Kidney epithelial cell (primary cell): ENCODE data around the gene ACKR2. TPM values are rescaled to one million over a fixed set of nuclear protein-coding genes. Genes with fewer than 3 reads are reported as not detected.

Source experiments
- DNase-seq: peaks from one replicate; pipeline ENCODE4 v3.0.0-alpha.2; 2010; ENCODE audit warnings: low read depth
- H3K27me3 ChIP-seq: 2 replicates; pipeline ENCODE4 v1.6.0; 2011; ENCODE audit warnings: low read length; ENCODE audit not compliant: control insufficient read depth, insufficient read depth
- H3K36me3 ChIP-seq: 2 replicates; pipeline ENCODE4 v1.5.1; 2011; ENCODE audit warnings: low read length; ENCODE audit not compliant: control insufficient read depth, insufficient read depth
- H3K4me3 ChIP-seq: 2 replicates; pipeline ENCODE4 v1.5.1; 2011; ENCODE audit warnings: low read depth, mild to moderate bottlenecking, control low read depth, low read length
- CTCF ChIP-seq: IDR thresholded peaks from 2 replicates; pipeline ENCODE4 v1.5.1; 2011; ENCODE audit warnings: mild to moderate bottlenecking, moderate library complexity, low read length, control low read depth, inconsistent platforms; ENCODE audit not compliant: insufficient read depth, poor library complexity, severe bottlenecking
- total RNA-seq: library from RNA; depleted of rRNA; stranded (reverse); fragments of >200 nt; gene quantifications from 2 replicates; pipeline ENCODE4 v1.2.3, GENCODE V29; 2015

The ACKR2 gene
- total RNA-seq, 1 donor from 2014 or later = 6.2 TPM

DNA sequence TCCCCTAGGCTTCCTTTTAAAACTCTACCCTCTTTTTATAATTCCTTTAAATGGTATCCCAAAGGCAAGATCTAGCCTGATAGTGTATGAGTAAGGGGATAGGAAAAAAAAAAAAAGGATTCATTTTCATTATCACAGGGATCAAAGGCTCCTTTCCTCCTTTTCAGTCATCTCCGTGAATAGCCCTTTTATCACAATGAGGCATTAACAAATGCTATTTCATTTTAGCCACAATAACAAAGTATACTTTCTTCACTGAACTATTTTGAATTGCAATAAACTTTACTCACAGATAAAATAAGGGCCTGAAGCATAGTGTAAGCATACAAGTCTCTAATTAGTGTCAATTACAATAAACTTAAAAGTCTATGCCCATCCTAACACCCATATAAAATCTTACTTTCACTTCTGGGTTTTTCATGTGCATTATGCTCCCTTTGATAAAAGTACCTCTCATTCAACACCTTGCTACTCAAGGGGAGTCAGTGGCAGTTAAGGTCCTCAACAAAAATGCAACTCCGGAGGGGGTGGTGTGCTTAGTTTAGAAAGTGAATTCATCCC is 13.5 kb upstream of the ACKR2 start:
- no peaks in the 10 kb centered on the region for H3K27me3 ChIP-seq
- no peaks in the 10 kb centered on the region for H3K36me3 ChIP-seq
- DNase-seq = no peak
- no peak overlapping the region for H3K4me3 ChIP-seq
- TF ChIP-seq CTCF = no peak

DNA sequence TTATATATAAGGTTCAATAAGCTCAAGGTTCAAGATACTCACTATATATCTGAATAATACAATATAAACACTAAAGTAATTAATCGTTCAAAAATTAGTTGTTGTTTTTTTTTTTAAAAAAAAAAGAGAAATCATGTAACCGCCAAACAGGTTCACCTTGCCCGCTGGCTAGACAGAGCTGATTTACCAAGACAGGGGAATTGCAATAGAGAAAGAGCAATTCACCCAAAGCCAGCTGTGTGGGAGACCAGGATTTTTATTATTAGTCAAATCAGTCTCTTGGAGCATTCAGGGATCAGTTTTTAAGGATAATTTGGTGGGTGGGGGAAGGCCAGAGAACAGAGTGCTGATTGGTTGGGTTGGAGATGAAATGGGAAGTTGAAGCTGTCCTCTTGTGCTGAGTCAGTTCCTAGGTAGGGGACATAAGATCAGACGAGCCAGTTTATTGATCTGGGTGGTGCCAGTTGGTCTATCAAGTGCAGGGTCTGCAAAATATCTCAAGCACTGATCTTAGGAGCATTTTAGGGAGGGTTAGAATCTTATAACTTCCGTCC is 12.8 kb upstream of the ACKR2 start:
- H3K4me3 ChIP-seq = no peak overlapping the region
- H3K36me3 ChIP-seq = no peaks in the 10 kb centered on the region
- TF ChIP-seq CTCF = no peak
- H3K27me3 ChIP-seq = no peaks in the 10 kb centered on the region
- no peak for DNase-seq

DNA sequence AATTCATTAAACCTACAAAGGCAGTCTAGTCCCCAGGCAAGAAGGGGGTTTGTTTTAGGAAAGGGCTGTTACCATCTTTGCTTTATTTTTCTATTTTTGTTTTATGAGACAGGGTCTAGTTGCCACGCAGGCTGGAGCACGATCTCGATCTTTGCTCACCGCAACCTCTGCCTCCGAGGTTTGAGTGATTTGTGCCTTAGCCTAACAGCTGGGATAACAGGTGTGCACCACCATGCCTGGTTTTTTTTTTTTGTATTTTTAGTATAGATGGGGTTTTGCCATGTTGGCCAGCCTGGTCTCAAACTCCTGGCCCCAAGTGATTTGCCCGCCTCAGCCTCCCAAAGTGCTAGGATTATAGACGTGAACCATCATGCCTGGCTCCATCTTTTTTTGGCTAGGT is 9.9 kb upstream of the ACKR2 start:
- no peak for TF ChIP-seq CTCF
- no peaks in the 10 kb centered on the region for H3K36me3 ChIP-seq
- DNase-seq = no peak
- no peak overlapping the region for H3K4me3 ChIP-seq
- no peaks in the 10 kb centered on the region for H3K27me3 ChIP-seq

- TF ChIP-seq CTCF = no peak
- Histone ChIP-seq H3K4me3 (no peak overlapping the region), H3K27me3 (no peaks in the 10 kb centered on the region), H3K36me3 (no peaks in the 10 kb centered on the region)
- DNase-seq = no peak
Observed at GRCh38 chr3:42800251-42800650, 9.0 kb upstream of the ACKR2 start.

- no peak for DNase-seq
- H3K4me3 ChIP-seq = no peak overlapping the region
- no peaks in the 10 kb centered on the region for H3K27me3 ChIP-seq
- TF ChIP-seq CTCF = no peak
- H3K36me3 ChIP-seq = no peaks in the 10 kb centered on the region
Observed at GRCh38 chr3:42801048-42801620, 8.1 kb upstream of the ACKR2 start.

- Histone ChIP-seq H3K4me3 (no peak overlapping the region), H3K27me3 (no peaks in the 10 kb centered on the region), H3K36me3 (no peaks in the 10 kb centered on the region)
- no peak for TF ChIP-seq CTCF
- DNase-seq = no peak
Observed at GRCh38 chr3:42801784-42802183, 7.5 kb upstream of the ACKR2 start.
